PC-3 (cell line): ENCODE data around the gene MARCKSL1. TPM values are rescaled to one million over a fixed set of nuclear protein-coding genes. Genes with fewer than 3 reads are reported as not detected.

Experiments used
- ATAC-seq: fragments of 200-7000 bp; cut with Tn5 transposase; 2 replicates; pipeline ENCODE4 v1.9.1; 2020; ENCODE audit warnings: mild to moderate bottlenecking, moderate library complexity
- BruUV-seq: library from RNA; stranded (reverse); fragments of 400-500 nt; replicated peaks from 2 replicates; lab custom pipeline; 2021; lab: Mats Ljungman, UMichigan
- CTCF ChIA-PET: fragments of 300-600 bp; sonication (Branson Sonifier 250); formaldehyde crosslinking; loops from one replicate; lab custom pipeline; 2022; ENCODE audit warnings: antibody characterized with exemption; lab: Charles Lee
- POLR2A ChIA-PET: fragments of 300-600 bp; sonication (Branson Sonifier 250); formaldehyde crosslinking; loops from one replicate; lab custom pipeline; 2022; ENCODE audit warnings: antibody characterized with exemption; ENCODE audit not compliant: unreplicated experiment; lab: Charles Lee
- DNase-seq: peaks from one replicate; pipeline ENCODE4 v3.0.0-alpha.2; 2015
- H2AFZ ChIP-seq: fragments of 300-600 bp; sonication (generic); 2 replicates; pipeline ENCODE4 v1.6.0; 2016; ENCODE audit warnings: antibody characterized with exemption, low read length
- H3F3A ChIP-seq: fragments of 300-600 bp; sonication (generic); one replicate; pipeline ENCODE4 v1.6.0; 2017; ENCODE audit warnings: antibody characterized with exemption, low read length, control low read depth, mild to moderate bottlenecking; ENCODE audit not compliant: unreplicated experiment
- H3K27ac ChIP-seq: fragments of 300-600 bp; sonication (generic); 2 replicates; pipeline ENCODE4 v1.5.1; 2016; ENCODE audit warnings: mild to moderate bottlenecking, low read length
- H3K27me3 ChIP-seq: fragments of 300-600 bp; sonication (generic); 2 replicates; pipeline ENCODE4 v1.6.1; 2016; ENCODE audit warnings: low read length, mixed read lengths
- H3K36me3 ChIP-seq: fragments of 300-600 bp; sonication (generic); 2 replicates; pipeline ENCODE4 v1.6.1; 2016; ENCODE audit warnings: low read depth, mixed run types, low read length, mixed read lengths
- H3K4me1 ChIP-seq: fragments of 300-600 bp; sonication (generic); 2 replicates; pipeline ENCODE4 v1.5.1; 2016; ENCODE audit warnings: low read length; ENCODE audit not compliant: insufficient read depth
- H3K4me2 ChIP-seq: fragments of 300-600 bp; sonication (generic); 2 replicates; pipeline ENCODE4 v1.6.0; 2016; ENCODE audit warnings: low read length
- H3K4me3 ChIP-seq: fragments of 300-600 bp; sonication (generic); 2 replicates; pipeline ENCODE4 v1.5.1; 2016; ENCODE audit warnings: mild to moderate bottlenecking, low read length, mixed read lengths
- H3K79me2 ChIP-seq: fragments of 300-600 bp; sonication (generic); 2 replicates; pipeline ENCODE4 v1.6.1; 2017; ENCODE audit warnings: low read length, mixed read lengths
- H3K9ac ChIP-seq: fragments of 300-600 bp; sonication (generic); 2 replicates; pipeline ENCODE4 v1.6.0; 2016; ENCODE audit warnings: mild to moderate bottlenecking, low read length
- H3K9me2 ChIP-seq: fragments of 300-600 bp; sonication (generic); replicated peaks from 2 replicates; pipeline ENCODE4 v1.6.1; 2016; ENCODE audit warnings: mixed run types, low read length, mixed read lengths
- H3K9me3 ChIP-seq: fragments of 300-600 bp; sonication (generic); 2 replicates; pipeline ENCODE4 v1.6.1; 2016; ENCODE audit warnings: low read length, mixed read lengths
- H4K20me1 ChIP-seq: fragments of 300-600 bp; sonication (generic); 2 replicates; pipeline ENCODE4 v1.6.1; 2016; ENCODE audit warnings: low read length, mixed read lengths
- CTCF ChIP-seq: fragments of 300-600 bp; sonication (generic); conservative IDR thresholded peaks from 2 replicates; pipeline ENCODE4 v1.5.1; 2017; ENCODE audit warnings: antibody characterized with exemption, low read depth, mild to moderate bottlenecking, low read length
- EZH2 ChIP-seq: fragments of 300-600 bp; sonication (generic); IDR thresholded peaks from one replicate; pipeline ENCODE4 v1.6.1; 2017; ENCODE audit warnings: antibody characterized with exemption, mild to moderate bottlenecking, low read length; ENCODE audit not compliant: unreplicated experiment
- EZH2phosphoT487 ChIP-seq: fragments of 300-600 bp; sonication (generic); IDR thresholded peaks from 2 replicates; pipeline ENCODE4 v1.6.1; 2018; ENCODE audit warnings: mild to moderate bottlenecking, antibody characterized with exemption, low read length, borderline replicate concordance
- intact Hi-C: fragments of 100-400 bp; cut with micrococcal nuclease; formaldehyde crosslinking; loops from 2 replicates; pipeline ENCODE4 v1.9.0; 2023
- total RNA-seq: library from RNA; depleted of rRNA; stranded (reverse); fragments of >200 nt; gene quantifications from 2 replicates; pipeline ENCODE4 v1.2.3, GENCODE V29; 2014

The MARCKSL1 gene
- total RNA-seq, 1 experiment from 2014 or later, result 159 TPM

GRCh38 chr1:32341971-32342370 is 5.9 kb upstream of the MARCKSL1 start:
- no peaks in the 10 kb centered on the region for H3K36me3 ChIP-seq
- no TSS peak for BruUV-seq
- no peak overlapping the region for H3K9ac ChIP-seq
- no peaks in the 10 kb centered on the region for H3K79me2 ChIP-seq
- ChIA-PET POLR2A (no interaction called here), CTCF (no interaction called here)
- H3K27me3 ChIP-seq, result no peaks in the 10 kb centered on the region
- no peak overlapping the region for H3K4me2 ChIP-seq
- H4K20me1 ChIP-seq, result no peaks in the 10 kb centered on the region
- TF ChIP-seq CTCF, result no peak
- TF ChIP-seq EZH2, result no peak
- H3K4me3 ChIP-seq, result no peak overlapping the region
- intact Hi-C loops, result no loop called here
- H3K27ac ChIP-seq, result no peak overlapping the region
- H3K4me1 ChIP-seq, result peaks cover 29% of the 10 kb centered on the region
- H2AFZ ChIP-seq, result no peak overlapping the region
- peak; percentile 16 for DNase-seq
- no peaks in the 10 kb centered on the region for H3K9me2 ChIP-seq
- ATAC-seq, result no peak
- H3K9me3 ChIP-seq, result no peaks in the 10 kb centered on the region
- H3F3A ChIP-seq, result no peaks in the 10 kb centered on the region

- H3K27ac ChIP-seq, result no peak overlapping the region
- no peak for ATAC-seq
- H2AFZ ChIP-seq, result no peak overlapping the region
- no peaks in the 10 kb centered on the region for H3K9me3 ChIP-seq
- intact Hi-C loops, result no loop called here
- ChIA-PET POLR2A (no interaction called here), CTCF (no interaction called here)
- H3K27me3 ChIP-seq, result no peaks in the 10 kb centered on the region
- TF ChIP-seq EZH2phosphoT487 (no peak), CTCF (no peak)
- H3K4me2 ChIP-seq, result no peak overlapping the region
- no peak overlapping the region for H3K4me3 ChIP-seq
- DNase-seq, result no peak
- no peak overlapping the region for H3K9ac ChIP-seq
- no peaks in the 10 kb centered on the region for H3K9me2 ChIP-seq
- no peaks in the 10 kb centered on the region for H4K20me1 ChIP-seq
- BruUV-seq, result no TSS peak
- no peaks in the 10 kb centered on the region for H3K79me2 ChIP-seq
- no peaks in the 10 kb centered on the region for H3K36me3 ChIP-seq
- peaks cover 36% of the 10 kb centered on the region for H3K4me1 ChIP-seq
- no peaks in the 10 kb centered on the region for H3F3A ChIP-seq
Observed at GRCh38 chr1:32341186-32341757, 5.2 kb upstream of the MARCKSL1 start.

- H3F3A ChIP-seq, result no peaks in the 10 kb centered on the region
- DNase-seq, result peak; percentile 65
- H3K27ac ChIP-seq, result no peak overlapping the region
- H3K9me2 ChIP-seq, result no peaks in the 10 kb centered on the region
- H3K79me2 ChIP-seq, result peaks cover 10% of the 10 kb centered on the region
- POLR2A ChIA-PET, result no interaction called here
- H2AFZ ChIP-seq, result no peak overlapping the region
- H3K36me3 ChIP-seq, result no peaks in the 10 kb centered on the region; the same call in 1 of the 2 replicates
- H3K9me3 ChIP-seq, result no peaks in the 10 kb centered on the region
- TF ChIP-seq EZH2phosphoT487 (no peak), CTCF (no peak), EZH2 (no peak)
- no peak overlapping the region for H3K4me2 ChIP-seq
- CTCF ChIA-PET, result no interaction called here
- no peaks in the 10 kb centered on the region for H3K27me3 ChIP-seq
- peaks cover 40% of the 10 kb centered on the region for H3K4me1 ChIP-seq
- no peak overlapping the region for H3K9ac ChIP-seq
- BruUV-seq, result no TSS peak
- intact Hi-C loops, result no loop called here
- H3K4me3 ChIP-seq, result no peak overlapping the region
- ATAC-seq, result no peak
- peaks cover 7% of the 10 kb centered on the region for H4K20me1 ChIP-seq
Observed at GRCh38 chr1:32339363-32339978, 3.4 kb upstream of the MARCKSL1 start.
